ENCODE measurements around the gene RNH1.

DNA sequence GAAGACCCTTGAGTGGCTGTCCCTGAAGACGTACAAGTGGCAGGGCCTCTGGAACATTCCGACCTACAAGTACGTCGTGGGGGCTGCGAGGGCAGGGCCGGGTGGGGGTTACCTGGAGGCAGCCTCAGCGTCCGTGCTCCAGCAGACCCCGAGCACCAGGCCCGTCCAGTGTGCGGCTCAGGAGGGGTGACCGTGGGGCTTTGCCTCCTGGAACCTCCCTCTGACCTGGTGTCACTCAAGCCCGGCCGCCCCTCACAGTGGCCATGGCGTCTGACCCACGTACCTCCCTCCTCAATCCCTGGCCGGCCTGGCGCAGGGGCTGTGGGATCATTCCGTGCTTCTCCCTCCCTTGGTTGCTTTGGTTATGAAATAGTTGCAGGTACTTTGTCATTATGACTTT, 18.5 kb downstream of the RNH1 start:
- TF ChIP-seq POLR2AphosphoS5 (IDR thresholded peaks at IDR 0.05; ENCODE audit: low read length): no peak
- TF ChIP-seq TCF3 (IDR thresholded peaks at IDR 0.05; ENCODE audit: borderline replicate concordance, insufficient read depth, low read depth, low read length): no peak
- TF ChIP-seq USF2 (IDR thresholded peaks at IDR 0.05; ENCODE audit: borderline replicate concordance, low read depth, low read length): no peak
- TF ChIP-seq, protein P1, sequence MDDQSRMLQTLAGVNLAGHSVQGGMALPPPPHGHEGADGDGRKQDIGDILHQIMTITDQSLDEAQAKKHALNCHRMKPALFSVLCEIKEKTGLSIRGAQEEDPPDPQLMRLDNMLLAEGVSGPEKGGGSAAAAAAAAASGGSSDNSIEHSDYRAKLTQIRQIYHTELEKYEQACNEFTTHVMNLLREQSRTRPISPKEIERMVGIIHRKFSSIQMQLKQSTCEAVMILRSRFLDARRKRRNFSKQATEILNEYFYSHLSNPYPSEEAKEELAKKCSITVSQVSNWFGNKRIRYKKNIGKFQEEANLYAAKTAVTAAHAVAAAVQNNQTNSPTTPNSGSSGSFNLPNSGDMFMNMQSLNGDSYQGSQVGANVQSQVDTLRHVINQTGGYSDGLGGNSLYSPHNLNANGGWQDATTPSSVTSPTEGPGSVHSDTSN (IDR thresholded peaks at IDR 0.05; ENCODE audit: insufficient replicate concordance, low read depth, low read length): no peak
- TF ChIP-seq ZNF24 (IDR thresholded peaks at IDR 0.05): no peak
- TF ChIP-seq ZNF687 (IDR thresholded peaks at IDR 0.05): no peak
- TF ChIP-seq CTCF (IDR thresholded peaks at IDR 0.05 in 2 of 3, conservative IDR thresholded peaks at IDR 0.05 in 1 of 3; ENCODE audit: control insufficient read depth in 2 of 3, extremely low read depth in 1 of 3, insufficient read depth in 1 of 3, low read depth in 3 of 3, low read length in 3 of 3): no peak
